GM12878 (cell line): ENCODE data around the gene STX12. TPM values are rescaled to one million over a fixed set of nuclear protein-coding genes. Genes with fewer than 3 reads are reported as not detected.

Source experiments
- ATAC-seq: fragments of 200-7000 bp; cut with Tn5 transposase; 3 replicates; pipeline ENCODE4 v1.9.1; 2020; ENCODE audit warnings: mild to moderate bottlenecking, moderate library complexity
- BruUV-seq: library from RNA; stranded (reverse); fragments of 400-500 nt; replicated peaks from 2 replicates; lab custom pipeline; 2021; lab: Mats Ljungman, UMichigan
- CTCF ChIA-PET: fragments of 300-600 bp; sonication (Branson Sonifier 250); formaldehyde crosslinking; extraction: SDS; loops from one replicate; lab custom pipeline; 2021; ENCODE audit warnings: inconsistent platforms; lab: Yijun Ruan, JAX
- POLR2A ChIA-PET: fragments of 350-600 bp; formaldehyde crosslinking; extraction: SDS; loops from one replicate; lab custom pipeline; 2021; ENCODE audit warnings: inconsistent platforms; lab: Charles Lee
- RAD21 ChIA-PET: fragments of 300-600 bp; sonication (Branson Sonifier 250); formaldehyde crosslinking; loops from one replicate; lab custom pipeline; 2023; ENCODE audit warnings: antibody characterized with exemption; ENCODE audit not compliant: unreplicated experiment; lab: Charles Lee
- SMC1A ChIA-PET: fragments of 300-600 bp; sonication (Branson Sonifier 250); formaldehyde crosslinking; loops from one replicate; lab custom pipeline; 2023; ENCODE audit not compliant: unreplicated experiment, uncharacterized antibody; lab: Charles Lee
- DNase-seq: peaks from one replicate; pipeline ENCODE4 v3.0.0-alpha.2; 2011; ENCODE audit warnings: low read depth, low spot score
- FAIRE-seq: peaks from 3 replicates; lab custom pipeline; 2011; peaks lifted over from hg19 to GRCh38; lab: Jason Lieb, UNC
- H2AFZ ChIP-seq: 2 replicates; pipeline ENCODE4 v1.6.0; 2011; ENCODE audit warnings: low read depth, low read length, control low read depth; ENCODE audit not compliant: control insufficient read depth
- H3K27ac ChIP-seq: 2 replicates; pipeline ENCODE4 v1.5.1; 2011; ENCODE audit warnings: control low read depth; ENCODE audit not compliant: control insufficient read depth, insufficient read depth
- H3K27me3 ChIP-seq, 2 experiments: replicated peaks in 1 of 2; 2 replicates each; pipeline versions ENCODE4 v1.6.0 to v1.6.1; 2011; ENCODE audit warnings: low read length in 1 of 2; ENCODE audit not compliant: control insufficient read depth in 2 of 2, insufficient read depth in 2 of 2
- H3K36me3 ChIP-seq, 2 experiments: 2 replicates each; pipeline ENCODE4 v1.5.1; 2011; ENCODE audit warnings: low read length in 1 of 2; ENCODE audit not compliant: control insufficient read depth in 2 of 2, insufficient read depth in 2 of 2
- H3K4me1 ChIP-seq: 2 replicates; pipeline ENCODE4 v1.6.1; 2011; ENCODE audit warnings: mild to moderate bottlenecking, low read length, moderate library complexity, mixed read lengths; ENCODE audit not compliant: control insufficient read depth, insufficient read depth
- H3K4me2 ChIP-seq: 2 replicates; pipeline ENCODE4 v1.6.0; 2011; ENCODE audit warnings: control low read depth; ENCODE audit not compliant: control insufficient read depth, insufficient read depth
- H3K4me3 ChIP-seq: fragments of 200-600 bp; sonication (generic); 2 replicates; pipeline ENCODE4 v1.5.1; 2016
- H3K79me2 ChIP-seq: 2 replicates; pipeline ENCODE4 v1.6.0; 2011; ENCODE audit warnings: low read length; ENCODE audit not compliant: control insufficient read depth, insufficient read depth
- H3K9ac ChIP-seq: 2 replicates; pipeline ENCODE4 v1.8.0; 2011; ENCODE audit warnings: low read length, control low read depth, mixed read lengths; ENCODE audit not compliant: control insufficient read depth, insufficient read depth
- H3K9me3 ChIP-seq: replicated peaks from 3 replicates; pipeline ENCODE4 v1.5.1; 2011; ENCODE audit warnings: mild to moderate bottlenecking, low read length; ENCODE audit not compliant: control insufficient read depth, insufficient read depth
- H4K20me1 ChIP-seq: 2 replicates; pipeline ENCODE4 v1.6.0; 2011; ENCODE audit not compliant: control insufficient read depth, insufficient read depth
- HDGF ChIP-seq: fragments of 450-650 bp; IDR thresholded peaks from 2 replicates; pipeline ENCODE4 v1.6.1; 2016; ENCODE audit warnings: antibody characterized with exemption
- IKZF1 ChIP-seq: fragments of 450-650 bp; conservative IDR thresholded peaks from 2 replicates; pipeline ENCODE4 v1.6.1; 2017; ENCODE audit warnings: antibody characterized with exemption, mild to moderate bottlenecking
- IKZF2 ChIP-seq, 2 experiments: fragments of 450-650 bp; IDR thresholded peaks; 2 replicates each; pipeline ENCODE4 v1.6.1; 2017; ENCODE audit warnings: mild to moderate bottlenecking in 2 of 2, moderate library complexity in 2 of 2
- LARP7 ChIP-seq: fragments of 450-650 bp; IDR thresholded peaks from 2 replicates; pipeline ENCODE4 v1.6.1; 2017; ENCODE audit warnings: mild to moderate bottlenecking
- NR2F1 ChIP-seq: fragments of 450-650 bp; conservative IDR thresholded peaks from 2 replicates; pipeline ENCODE4 v1.6.1; 2017; ENCODE audit warnings: mild to moderate bottlenecking
- SMC3 ChIP-seq: IDR thresholded peaks from 2 replicates; pipeline ENCODE4 v1.6.1; 2011; ENCODE audit warnings: low read length, improper control_type of control experiment, borderline replicate concordance
- SPI1 ChIP-seq: IDR thresholded peaks from 2 replicates; pipeline ENCODE4 v1.6.1; 2011; ENCODE audit warnings: low read depth, mild to moderate bottlenecking, low read length, moderate library complexity, borderline replicate concordance; ENCODE audit not compliant: insufficient read depth
- ZBTB33 ChIP-seq: fragments of 450-650 bp; IDR thresholded peaks from 2 replicates; pipeline ENCODE4 v1.6.1; 2017; ENCODE audit warnings: mild to moderate bottlenecking
- ZSCAN29 ChIP-seq: fragments of 450-650 bp; IDR thresholded peaks from 2 replicates; pipeline ENCODE4 v1.6.1; 2017; ENCODE audit warnings: mild to moderate bottlenecking, moderate library complexity
- WGBS: methylation state at CpG from one replicate; pipeline ENCODE4 v1.1.6; 2016; ENCODE audit warnings: low lambda C conversion rate; ENCODE audit not compliant: insufficient replicate concordance, insufficient coverage; ENCODE audit errors: missing lambda C conversion rate; 5-methylcytosine and 5-hydroxymethylcytosine counted together
- in situ Hi-C: fragments of 300-500 bp; cut with MboI; formaldehyde crosslinking; loops from 9 replicates; pipeline ENCODE4 v1.14.3; 2018; ENCODE audit warnings: mixed read lengths
- intact Hi-C: fragments of 100-400 bp; cut with micrococcal nuclease; formaldehyde crosslinking; loops from one replicate; pipeline ENCODE4 v1.14.2; 2022; ENCODE audit not compliant: unreplicated experiment
- polyA plus RNA-seq, 11 experiments: library from polyadenylated mRNA; depleted of rRNA in 4 of 11; unstranded in 6 of 11; stranded (reverse) in 5 of 11; fragments of >200 nt; fragmentation: Nextera tagmentation in 4 of 11; fragmentation: Illumina TruSeq in 1 of 11; extraction: Ambion mirVana in 4 of 11; extraction: Trizol in 1 of 11; gene quantifications; 1 replicate in 1 of 11; 2 replicates in 10 of 11; pipeline versions ENCODE4 v1.2.1 to v1.2.3, GENCODE V29; 2011 to 2016; ENCODE audit warnings: inconsistent platforms in 2 of 11, missing spikeins in 2 of 11, low read depth in 1 of 11
- total RNA-seq, 4 experiments: library from RNA; depleted of rRNA in 3 of 4; stranded (reverse); fragments of >200 nt in 3 of 4; fragmentation: Illumina TruSeq in 1 of 4; extraction: Trizol in 1 of 4; gene quantifications; 2 replicates each; pipeline versions ENCODE4 v1.2.1 to v1.2.3, GENCODE V29; 2013 to 2021

The STX12 gene
- total and polyA plus RNA-seq, 10 of the 15 experiments (the other 5 are each of a cell fraction or from before 2014, with no cell fraction given), result 20.2 to 35.0 (median 28.1) TPM

- H3K9me3 ChIP-seq, result no peaks in the 10 kb centered on the region; the same call in 2 of the 3 replicates
- no peaks in the 10 kb centered on the region for H3K79me2 ChIP-seq
- no TSS peak for BruUV-seq
- CTCF ChIA-PET, result no interaction called here
- H3K27me3 ChIP-seq, result no peaks in the 10 kb centered on the region
- in situ Hi-C loops, result no loop called here
- FAIRE-seq (no peak), ATAC-seq (no peak), DNase-seq (no peak)
- POLR2A ChIA-PET, result interaction anchor here (0.6 to 2.9 kb wide), 4 partner anchors 10 to 243 kb away, joined by 3 to 17 read pairs (median 10); no protein-coding TSS in a partner anchor
- no peak overlapping the region; the same call in 1 of the 2 replicates for H2AFZ ChIP-seq
- RAD21 ChIA-PET, result no interaction called here
- H3K9ac ChIP-seq, result no peak overlapping the region
- intact Hi-C loops, result loop anchor here (10.0 kb wide), 1 partner anchor 309 kb away; the partner anchor contains the start of gene PTAFR
- no peaks in the 10 kb centered on the region for H4K20me1 ChIP-seq
- SMC1A ChIA-PET, result interaction anchor here (1.0 to 1.4 kb wide), 2 partner anchors 9 to 21 kb away, joined by 3 to 4 read pairs; no protein-coding TSS in a partner anchor
- WGBS, result 28% methylated on average over 10 of the region's 10 CpGs
- H3K27ac ChIP-seq, result 0 out of 2 replicates have a peak overlapping the region, but pooled peaks have one; percentile 8
- no peak overlapping the region for H3K4me3 ChIP-seq
- peak overlapping the region; percentile 30; the same call in 1 of the 2 replicates for H3K4me2 ChIP-seq
- H3K4me1 ChIP-seq, result peaks cover 59% of the 10 kb centered on the region
- no peaks in the 10 kb centered on the region for H3K36me3 ChIP-seq
- TF ChIP-seq NR2F1 (0 out of 2 replicates have a peak, but pooled peaks have one; percentile 26), IKZF2 (IDR thresholded peaks at IDR 0.05) (peak; percentile 25 to 30; a peak in 1 of 4 replicates), IKZF1 (peak; percentile 47), HDGF (no peak)
Measured at GRCh38 chr1:27865821-27866220, 92.8 kb downstream of the STX12 start.

DNA sequence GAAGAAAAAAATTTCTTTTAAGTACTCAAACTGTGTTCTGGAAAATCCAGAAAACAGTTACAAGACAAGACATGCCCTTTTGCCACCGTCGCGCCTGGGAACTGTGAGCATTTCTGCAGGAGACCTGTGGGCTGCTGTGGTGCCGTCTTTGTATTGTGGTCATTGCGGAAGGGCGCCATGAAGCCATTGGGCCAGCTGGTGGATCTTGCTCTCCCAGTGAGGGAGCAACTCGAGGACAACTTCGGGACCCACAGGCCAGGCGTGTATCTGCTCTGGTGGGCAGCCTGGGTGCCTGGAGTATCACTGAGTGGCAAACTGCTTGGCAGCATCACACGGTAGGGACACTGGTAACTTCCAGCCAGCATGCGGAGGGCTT, 95.5 kb downstream of the STX12 start:
- H3K27ac ChIP-seq, result peak overlapping the region; percentile 80
- intact Hi-C loops, result loop anchor here (10.0 kb wide), 1 partner anchor 306 kb away; the partner anchor contains the start of gene PTAFR
- H3K9ac ChIP-seq, result peak overlapping the region; percentile 56

More for the DNA sequence above, 95.5 kb downstream of the STX12 start:
- Histone ChIP-seq H2AFZ (peak overlapping the region; percentile 94), H3K4me3 (0 out of 2 replicates have a peak overlapping the region, but pooled peaks have one; percentile 24), H3K36me3 (no peaks in the 10 kb centered on the region), H4K20me1 (no peaks in the 10 kb centered on the region), H3K27me3 (no peaks in the 10 kb centered on the region), H3K4me1 (peaks cover 44% of the 10 kb centered on the region), H3K4me2 (peak overlapping the region; percentile 100), H3K9me3 (no peaks in the 10 kb centered on the region; the same call in 2 of the 3 replicates), H3K79me2 (peaks cover 12% of the 10 kb centered on the region)
- DNase-seq (no peak), ATAC-seq (no peak), FAIRE-seq (no peak)
- TF ChIP-seq ZBTB33, result peak; percentile 49; the same call in 1 of the 2 replicates
- 0 out of 2 replicates have a peak, but pooled peaks have one; percentile 9 for TF ChIP-seq LARP7
- no peak for TF ChIP-seq ZSCAN29
- TF ChIP-seq SMC3, result no peak
- no peak for TF ChIP-seq SPI1
- SMC1A ChIA-PET, result no interaction called here
- RAD21 ChIA-PET, result interaction anchor here (1.6 to 2.6 kb wide), 2 partner anchors 15 to 22 kb away, joined by 9 to 12 read pairs; no protein-coding TSS in a partner anchor
- in situ Hi-C loops, result no loop called here
- POLR2A ChIA-PET, result interaction anchor here (1.0 to 1.4 kb wide), 2 partner anchors 11 to 23 kb away, joined by 6 to 8 read pairs; no protein-coding TSS in a partner anchor
- TSS peak; percentile 62 for BruUV-seq
- WGBS, result 64% methylated on average over 11 of the region's 11 CpGs
- CTCF ChIA-PET, result interaction anchor here (0.8 to 0.9 kb wide), 2 partner anchors 22 to 71 kb away, joined by 3 read pairs; no protein-coding TSS in a partner anchor
